IPS-15b (cell line): ENCODE data around the gene LGALS3BP.
A peak's percentile ranks its signal among the peaks of the same experiment; 100 is the strongest.
"Not testable (repeated sequence)": the region's sequence is repeated elsewhere in the genome, so short reads cannot be mapped to it uniquely, and the experiment has no call there.

Source experiments
- H3K27me3 ChIP-seq: one replicate; pipeline ENCODE4 v1.6.1; 2013; ENCODE audit warnings: low read length; ENCODE audit not compliant: control insufficient read depth, insufficient read depth
- H3K36me3 ChIP-seq: one replicate; pipeline ENCODE4 v1.6.1; 2013; ENCODE audit warnings: low read length; ENCODE audit not compliant: control insufficient read depth, insufficient read depth
- H3K4me1 ChIP-seq: one replicate; pipeline ENCODE4 v1.6.1; 2013; ENCODE audit warnings: mild to moderate bottlenecking, low read length; ENCODE audit not compliant: control insufficient read depth, insufficient read depth
- H3K4me3 ChIP-seq: one replicate; pipeline ENCODE4 v1.5.1; 2013; ENCODE audit warnings: low read depth, low read length
- H3K9ac ChIP-seq: one replicate; pipeline ENCODE4 v1.6.1; 2013; ENCODE audit warnings: low read depth, mild to moderate bottlenecking, low read length
- H3K9me3 ChIP-seq: one replicate; pipeline ENCODE4 v1.6.1; 2013; ENCODE audit warnings: mild to moderate bottlenecking, low read length; ENCODE audit not compliant: control insufficient read depth, insufficient read depth

Gene LGALS3BP

GRCh38 chr17:79021929-79022328, 42.2 kb upstream of the LGALS3BP start:
- not testable (repeated sequence) for H3K9ac ChIP-seq, H3K9me3 ChIP-seq, H3K36me3 ChIP-seq, H3K4me1 ChIP-seq, H3K4me3 ChIP-seq
- peaks cover 63% of the 10 kb centered on the region for H3K27me3 ChIP-seq

- peaks cover 54% of the 10 kb centered on the region for H3K27me3 ChIP-seq
- H3K4me3 ChIP-seq: no peak overlapping the region
- no peak overlapping the region for H3K9ac ChIP-seq
- peaks cover 4% of the 10 kb centered on the region for H3K9me3 ChIP-seq
- H3K36me3 ChIP-seq: no peaks in the 10 kb centered on the region
- peaks cover 2% of the 10 kb centered on the region for H3K4me1 ChIP-seq
Observed at GRCh38 chr17:79020631-79021301, 41.0 kb upstream of the LGALS3BP start.

GRCh38 chr17:79019632-79020584, 40.2 kb upstream of the LGALS3BP start:
- H3K27me3 ChIP-seq: peaks cover 45% of the 10 kb centered on the region
- H3K9ac ChIP-seq: no peak overlapping the region

GRCh38 chr17:79019261-79019631, 39.5 kb upstream of the LGALS3BP start:
- Histone ChIP-seq H3K4me3 (no peak overlapping the region), H3K27me3 (peaks cover 41% of the 10 kb centered on the region), H3K36me3 (no peaks in the 10 kb centered on the region)

More at GRCh38 chr17:79019632-79020584, 40.2 kb upstream of the LGALS3BP start:
- no peak overlapping the region for H3K4me3 ChIP-seq
- peaks cover 2% of the 10 kb centered on the region for H3K4me1 ChIP-seq
- peaks cover 5% of the 10 kb centered on the region for H3K9me3 ChIP-seq
- no peaks in the 10 kb centered on the region for H3K36me3 ChIP-seq

GRCh38 chr17:79018370-79018695, 38.6 kb upstream of the LGALS3BP start:
- peaks cover 36% of the 10 kb centered on the region for H3K27me3 ChIP-seq
- peaks cover 16% of the 10 kb centered on the region for H3K9me3 ChIP-seq
- H3K36me3 ChIP-seq: no peaks in the 10 kb centered on the region
- no peak overlapping the region for H3K4me3 ChIP-seq
- H3K9ac ChIP-seq: no peak overlapping the region
- peaks cover 1% of the 10 kb centered on the region for H3K4me1 ChIP-seq

More at GRCh38 chr17:79019261-79019631, 39.5 kb upstream of the LGALS3BP start:
- peaks cover 2% of the 10 kb centered on the region for H3K4me1 ChIP-seq
- peaks cover 11% of the 10 kb centered on the region for H3K9me3 ChIP-seq
- H3K9ac ChIP-seq: no peak overlapping the region

- no peaks in the 10 kb centered on the region for H3K4me1 ChIP-seq
- H3K27me3 ChIP-seq: peaks cover 30% of the 10 kb centered on the region
- H3K4me3 ChIP-seq: no peak overlapping the region
- H3K36me3 ChIP-seq: no peaks in the 10 kb centered on the region
- peaks cover 18% of the 10 kb centered on the region for H3K9me3 ChIP-seq
- H3K9ac ChIP-seq: no peak overlapping the region
Observed at GRCh38 chr17:79017546-79018369, 38.0 kb upstream of the LGALS3BP start.

GRCh38 chr17:79014158-79014758, 34.5 kb upstream of the LGALS3BP start:
- Histone ChIP-seq H3K27me3 (peaks cover 2% of the 10 kb centered on the region), H3K4me3 (no peak overlapping the region), H3K36me3 (no peaks in the 10 kb centered on the region), H3K9ac (no peak overlapping the region), H3K4me1 (no peaks in the 10 kb centered on the region), H3K9me3 (peaks cover 18% of the 10 kb centered on the region)

GRCh38 chr17:79012563-79013134, 32.9 kb upstream of the LGALS3BP start:
- Histone ChIP-seq H3K9me3 (peaks cover 18% of the 10 kb centered on the region), H3K27me3 (peaks cover 17% of the 10 kb centered on the region), H3K4me1 (no peaks in the 10 kb centered on the region), H3K36me3 (no peaks in the 10 kb centered on the region), H3K9ac (no peak overlapping the region), H3K4me3 (no peak overlapping the region)

GRCh38 chr17:79011451-79012147, 31.9 kb upstream of the LGALS3BP start:
- no peaks in the 10 kb centered on the region for H3K36me3 ChIP-seq
- H3K9me3 ChIP-seq: peaks cover 18% of the 10 kb centered on the region
- H3K4me1 ChIP-seq: peaks cover 2% of the 10 kb centered on the region
- no peak overlapping the region for H3K9ac ChIP-seq
- no peak overlapping the region for H3K4me3 ChIP-seq
- H3K27me3 ChIP-seq: peaks cover 28% of the 10 kb centered on the region

- Histone ChIP-seq H3K9ac (no peak overlapping the region), H3K27me3 (peaks cover 41% of the 10 kb centered on the region), H3K4me1 (peaks cover 2% of the 10 kb centered on the region)
Observed at GRCh38 chr17:79010304-79010646, 30.6 kb upstream of the LGALS3BP start.

More at GRCh38 chr17:79010304-79010646, 30.6 kb upstream of the LGALS3BP start:
- H3K4me3 ChIP-seq: peak overlapping the region; percentile 46
- H3K36me3 ChIP-seq: no peaks in the 10 kb centered on the region
- H3K9me3 ChIP-seq: peaks cover 14% of the 10 kb centered on the region
